ENCODE data around the gene ATOH8. TPM values are rescaled to one million over a fixed set of nuclear protein-coding genes. Genes with fewer than 3 reads are reported as not detected.

ATOH8 gene
- total RNA-seq, 2 donors from 2014 or later = 78.4 to 207 TPM

- H3K27me3 ChIP-seq (replicated peaks; ENCODE audit: insufficient read depth) = no peaks in the 10 kb centered on the region
- ATAC-seq (ENCODE audit: insufficient number of reproducible peaks, low FRiP score, low read depth) (no peak), DNase-seq (ENCODE audit: low spot score) (no peak)
- TF ChIP-seq CTCF (IDR thresholded peaks at IDR 0.05) = no peak
- peaks cover 23% of the 10 kb centered on the region for H3K36me3 ChIP-seq
- H3K4me3 ChIP-seq = peak overlapping the region; percentile 88
- peak overlapping the region; percentile 55 to 56 for H3K27ac ChIP-seq
- H3K9me3 ChIP-seq = no peaks in the 10 kb centered on the region
- peaks cover 13 to 85% of the 10 kb centered on the region in 2 donors for H3K4me1 ChIP-seq (ENCODE audit: control insufficient read depth in 1 of 2, low read depth in 2 of 2)
Measured at GRCh38 chr2:85760872-85761271, 7.1 kb downstream of the ATOH8 start.

GRCh38 chr2:85761512-85761944 is 7.7 kb downstream of the ATOH8 start:
- Histone ChIP-seq H3K4me3 (peak overlapping the region; percentile 88), H3K4me1 (ENCODE audit: control insufficient read depth in 1 of 2, low read depth in 2 of 2) (peaks cover 13 to 88% of the 10 kb centered on the region in 2 donors), H3K9me3 (no peaks in the 10 kb centered on the region), H3K27ac (peak overlapping the region; percentile 55 to 56), H3K27me3 (replicated peaks; ENCODE audit: insufficient read depth) (no peaks in the 10 kb centered on the region), H3K36me3 (peaks cover 25% of the 10 kb centered on the region)
- no peak for ATAC-seq (ENCODE audit: insufficient number of reproducible peaks, low FRiP score, low read depth)
- no peak for DNase-seq (ENCODE audit: low spot score)
- no peak for TF ChIP-seq CTCF (IDR thresholded peaks at IDR 0.05)

- ATAC-seq (ENCODE audit: insufficient number of reproducible peaks, low FRiP score, low read depth) = no peak
- Histone ChIP-seq H3K4me3 (no peak overlapping the region), H3K27ac (peak overlapping the region; percentile 55 to 56), H3K4me1 (ENCODE audit: control insufficient read depth in 1 of 2, low read depth in 2 of 2) (peaks cover 13 to 88% of the 10 kb centered on the region in 2 donors), H3K9me3 (no peaks in the 10 kb centered on the region), H3K27me3 (replicated peaks; ENCODE audit: insufficient read depth) (no peaks in the 10 kb centered on the region), H3K36me3 (peaks cover 29% of the 10 kb centered on the region)
- no peak for TF ChIP-seq CTCF (IDR thresholded peaks at IDR 0.05)
- no peak for DNase-seq (ENCODE audit: low spot score)
Measured at GRCh38 chr2:85761946-85762345, 8.2 kb downstream of the ATOH8 start.

- Histone ChIP-seq H3K4me3 (no peak overlapping the region), H3K9me3 (no peaks in the 10 kb centered on the region), H3K4me1 (ENCODE audit: control insufficient read depth in 1 of 2, low read depth in 2 of 2) (peaks cover 19 to 86% of the 10 kb centered on the region in 2 donors), H3K27ac (no peak overlapping the region), H3K27me3 (replicated peaks; ENCODE audit: insufficient read depth) (no peaks in the 10 kb centered on the region), H3K36me3 (peaks cover 39% of the 10 kb centered on the region)
- no peak for DNase-seq (ENCODE audit: low spot score)
- ATAC-seq (ENCODE audit: insufficient number of reproducible peaks, low FRiP score, low read depth) = no peak
- no peak for TF ChIP-seq CTCF (IDR thresholded peaks at IDR 0.05)
Measured at GRCh38 chr2:85763132-85763531, 9.3 kb downstream of the ATOH8 start.

GRCh38 chr2:85763831-85764230 is 10.0 kb downstream of the ATOH8 start:
- H3K27ac ChIP-seq = no peak overlapping the region

More at GRCh38 chr2:85763831-85764230, 10.0 kb downstream of the ATOH8 start:
- H3K4me3 ChIP-seq = no peak overlapping the region
- no peak for TF ChIP-seq CTCF (IDR thresholded peaks at IDR 0.05)
- DNase-seq (ENCODE audit: low spot score) (no peak), ATAC-seq (ENCODE audit: insufficient number of reproducible peaks, low FRiP score, low read depth) (no peak)
- no peaks in the 10 kb centered on the region for H3K9me3 ChIP-seq
- peaks cover 26 to 86% of the 10 kb centered on the region in 2 donors for H3K4me1 ChIP-seq (ENCODE audit: control insufficient read depth in 1 of 2, low read depth in 2 of 2)
- H3K27me3 ChIP-seq (replicated peaks; ENCODE audit: insufficient read depth) = no peaks in the 10 kb centered on the region
- peaks cover 40% of the 10 kb centered on the region for H3K36me3 ChIP-seq
